Upper lobe of left lung (tissue), 6 donors: Measurements from ENCODE around the gene CCT6A. TPM values are rescaled to one million over a fixed set of nuclear protein-coding genes. Genes with fewer than 3 reads are reported as not detected.
"Not testable (repeated sequence)": the region's sequence is repeated elsewhere in the genome, so short reads cannot be mapped to it uniquely, and the experiment has no call there.

Experiments
- ATAC-seq, 2 donors: fragments of 200-7000 bp; cut with Tn5 transposase; one replicate each; pipeline ENCODE4 v1.9.1; 2022; ENCODE audit warnings: mild to moderate bottlenecking in 2 of 2, moderate library complexity in 2 of 2; ENCODE audit not compliant: low FRiP score in 2 of 2
- DNase-seq, 2 donors: peaks; one replicate each; pipeline ENCODE4 v3.0.0-alpha.2; 2019 to 2020
- H3K27ac ChIP-seq, 4 donors: fragments of 200-600 bp; sonication (generic); one replicate each; pipeline ENCODE4 v1.5.1; 2016 to 2019
- H3K27me3 ChIP-seq, 4 donors: fragments of 200-600 bp; sonication (generic); one replicate each; pipeline ENCODE4 v1.5.1; 2017 to 2019
- H3K36me3 ChIP-seq, 4 donors: fragments of 200-600 bp; sonication (generic); one replicate each; pipeline ENCODE4 v1.5.1; 2016 to 2019
- H3K4me1 ChIP-seq, 4 donors: fragments of 200-600 bp; sonication (generic); one replicate each; pipeline ENCODE4 v1.5.1; 2018 to 2019
- H3K4me3 ChIP-seq, 4 donors: fragments of 200-600 bp; sonication (generic); one replicate each; pipeline ENCODE4 v1.5.1; 2017 to 2019; ENCODE audit warnings: mild to moderate bottlenecking in 2 of 4, moderate library complexity in 1 of 4
- H3K9me3 ChIP-seq, 4 donors: fragments of 200-600 bp; sonication (generic); one replicate each; pipeline ENCODE4 v1.5.1; 2018 to 2019
- CTCF ChIP-seq, 6 experiments: fragments of 450-650 bp in 4 of 6; fragments of 200-600 bp in 2 of 6; sonication (generic) in 2 of 6; IDR thresholded peaks; one replicate each; pipeline ENCODE4 v1.5.1; 2016 to 2019; ENCODE audit warnings: antibody characterized with exemption in 6 of 6
- EP300 ChIP-seq, 4 donors: sonication (generic); formaldehyde crosslinking; IDR thresholded peaks; one replicate each; pipeline ENCODE4 v1.5.1; 2017; ENCODE audit warnings: antibody characterized with exemption in 4 of 4, control low read depth in 2 of 4
- POLR2A ChIP-seq, 4 donors: fragments of 450-650 bp; IDR thresholded peaks; one replicate each; pipeline ENCODE4 v1.5.1; 2016 to 2017; ENCODE audit warnings: antibody characterized with exemption in 4 of 4, mild to moderate bottlenecking in 2 of 4
- POLR2AphosphoS5 ChIP-seq, 2 donors: sonication (generic); formaldehyde crosslinking; IDR thresholded peaks; one replicate each; pipeline ENCODE4 v1.5.1; 2017; ENCODE audit warnings: antibody characterized with exemption in 2 of 2
- WGBS, 2 donors: methylation state at CpG; one replicate each; pipeline ENCODE4 v1.1.5; 2017 to 2018; 5-methylcytosine and 5-hydroxymethylcytosine counted together
- total RNA-seq, 6 donors: library from RNA; depleted of rRNA in 4 of 6; stranded (reverse); fragments of >200 nt in 4 of 6; gene quantifications; one replicate each; pipeline versions ENCODE4 v1.1.0 to v1.2.1, GENCODE V29; 2016 to 2021
- donor health status: DM: no; HTN: no; CAD: no; lungs with moderate emphysema.
- donor health status: DM: no; HTN: yes; CAD: no; lungs with severe emphysema.

The CCT6A gene
- total RNA-seq, 6 donors from 2014 or later, result 48.4 to 115 (median 67.6) TPM

GRCh38 chr7:56099653-56100052 lies 48.1 kb downstream of the CCT6A start:
- H3K36me3 ChIP-seq, result peaks cover 35 to 63% (median 52%) of the 10 kb centered on the region in 4 donors
- no peak overlapping the region for H3K27ac ChIP-seq
- H3K9me3 ChIP-seq, result no peaks in the 10 kb centered on the region
- WGBS, 2 donors, result 94 to 96% methylated on average over 3 of the region's 3 CpGs
- no peak overlapping the region for H3K4me3 ChIP-seq
- DNase-seq (no peak), ATAC-seq (no peak)
- no peaks in the 10 kb centered on the region for H3K27me3 ChIP-seq
- TF ChIP-seq POLR2A (IDR thresholded peaks at IDR 0.05) (no peak), POLR2AphosphoS5 (IDR thresholded peaks at IDR 0.05) (no peak), CTCF (IDR thresholded peaks at IDR 0.05) (no peak), EP300 (IDR thresholded peaks at IDR 0.05) (no peak)
- peaks cover 0 to 3% (median 2%) of the 10 kb centered on the region in 4 donors for H3K4me1 ChIP-seq

GRCh38 chr7:56104138-56104537 lies 52.6 kb downstream of the CCT6A start:
- peaks cover 35 to 52% (median 48%) of the 10 kb centered on the region in 4 donors for H3K36me3 ChIP-seq
- peaks cover 9 to 20% (median 16%) of the 10 kb centered on the region in 4 donors for H3K4me1 ChIP-seq
- DNase-seq, result peak in 1 of 2 donors; percentile 45

GRCh38 chr7:56105508-56105907 lies 53.9 kb downstream of the CCT6A start:
- ATAC-seq (peak; percentile 71 to 75), DNase-seq (peak in 1 of 2 donors; percentile 42)
- peak overlapping the region; percentile 89 to 97 (median 94) for H3K27ac ChIP-seq
- H3K27me3 ChIP-seq, result no peaks in the 10 kb centered on the region
- TF ChIP-seq POLR2A (IDR thresholded peaks at IDR 0.05) (no peak), CTCF (IDR thresholded peaks at IDR 0.05) (no peak), POLR2AphosphoS5 (IDR thresholded peaks at IDR 0.05) (no peak), EP300 (IDR thresholded peaks at IDR 0.05) (no peak)
- H3K9me3 ChIP-seq, result no peaks in the 10 kb centered on the region
- H3K4me3 ChIP-seq, result peak overlapping the region; percentile 60 to 91 (median 84)
- peaks cover 33 to 39% (median 37%) of the 10 kb centered on the region in 4 donors for H3K36me3 ChIP-seq
- 24% methylated on average over 6 of the region's 6 CpGs for WGBS, 2 donors
- H3K4me1 ChIP-seq, result peaks cover 9 to 20% (median 16%) of the 10 kb centered on the region in 4 donors

More at GRCh38 chr7:56104138-56104537, 52.6 kb downstream of the CCT6A start:
- H3K9me3 ChIP-seq, H3K27ac ChIP-seq, H3K27me3 ChIP-seq, ATAC-seq, H3K4me3 ChIP-seq: not testable (repeated sequence)
- 90 to 96% methylated on average over 5 to 9 of the region's 9 CpGs for WGBS, 2 donors

- H3K4me1 ChIP-seq, result peaks cover 9 to 20% (median 16%) of the 10 kb centered on the region in 4 donors
- H3K36me3 ChIP-seq, result peaks cover 24 to 31% (median 28%) of the 10 kb centered on the region in 4 donors
- DNase-seq (peak; percentile 95 to 98), ATAC-seq (peak; percentile 100)
- peak within 1 kb of the TSS; percentile 60 to 91 (median 84) for H3K4me3 ChIP-seq
- TF ChIP-seq EP300 (IDR thresholded peaks at IDR 0.05) (peak in 1 of 4 donors; percentile 39), POLR2A (IDR thresholded peaks at IDR 0.05) (peak in 3 of 4 donors; percentile 62 to 95 (median 93)), POLR2AphosphoS5 (IDR thresholded peaks at IDR 0.05) (peak; percentile 95 to 97), CTCF (IDR thresholded peaks at IDR 0.05) (no peak)
- peak within 1 kb of the TSS; percentile 89 to 97 (median 94) for H3K27ac ChIP-seq
- no peaks in the 10 kb centered on the region for H3K9me3 ChIP-seq
- 4 to 5% methylated on average over 28 to 44 of the region's 57 CpGs for WGBS, 2 donors
- no peaks in the 10 kb centered on the region for H3K27me3 ChIP-seq
These were observed 54.8 kb downstream of the CCT6A start, which contains the start of gene CHCHD2 for GRCh38 chr7:56106108-56107073. TSS of gene CHCHD2 (minus strand) at chr7:56106476. CDS start at chr7:56106413, 63 bp downstream.

- H3K36me3 ChIP-seq, result peaks cover 11 to 15% (median 13%) of the 10 kb centered on the region in 4 donors
- H3K27ac ChIP-seq, result no peak overlapping the region
- WGBS, 2 donors, result 88 to 91% methylated on average over 1 of the region's 1 CpG
- peaks cover 9 to 20% (median 16%) of the 10 kb centered on the region in 4 donors for H3K4me1 ChIP-seq
- H3K9me3 ChIP-seq, result no peaks in the 10 kb centered on the region
- DNase-seq (no peak), ATAC-seq (no peak)
- TF ChIP-seq POLR2A (IDR thresholded peaks at IDR 0.05), result no peak
- no peak for TF ChIP-seq CTCF (IDR thresholded peaks at IDR 0.05)
- TF ChIP-seq POLR2AphosphoS5 (IDR thresholded peaks at IDR 0.05), result no peak
- no peak for TF ChIP-seq EP300 (IDR thresholded peaks at IDR 0.05)
- no peak overlapping the region for H3K4me3 ChIP-seq
- H3K27me3 ChIP-seq, result no peaks in the 10 kb centered on the region
These were observed 56.3 kb downstream of the CCT6A start for GRCh38 chr7:56107954-56108258.
